HG03196 (cell line): ENCODE data around the gene SH2D2A.

Source experiments
- ATAC-seq: cut with Tn5 transposase; IDR thresholded peaks from one replicate; pipeline ENCODE4 v1.9.1; 2021; ENCODE audit not compliant: unreplicated experiment

SH2D2A gene

GRCh38 chr1:156816561-156817328 is at the start of gene SH2D2A:
Gene SH2D2A (minus strand): TSS chr1:156816848. CDS start chr1:156816708, 140 bp downstream.
- ATAC-seq: no peak

- ATAC-seq: no peak
These were observed 49.2 kb upstream of the SH2D2A start for GRCh38 chr1:156865865-156866248.

- ATAC-seq: no peak
These were observed 48.6 kb upstream of the SH2D2A start for GRCh38 chr1:156865258-156865657.

GRCh38 chr1:156864796-156865195 is 48.1 kb upstream of the SH2D2A start:
- ATAC-seq: no peak

- no peak for ATAC-seq
These were observed 47.0 kb upstream of the SH2D2A start for GRCh38 chr1:156863631-156864030.

GRCh38 chr1:156862997-156863599 is 46.5 kb upstream of the SH2D2A start:
- ATAC-seq: no peak

GRCh38 chr1:156862584-156862983 is 45.9 kb upstream of the SH2D2A start:
- no peak for ATAC-seq

- ATAC-seq: no peak
These were observed 44.2 kb upstream of the SH2D2A start, which contains the start of gene NTRK1 for GRCh38 chr1:156860628-156861423. Gene NTRK1 (plus strand): TSS chr1:156860865. CDS start chr1:156860935, 70 bp downstream.

- no peak for ATAC-seq
These were observed 43.5 kb upstream of the SH2D2A start for GRCh38 chr1:156860113-156860627.

- no peak for ATAC-seq
These were observed 43.0 kb upstream of the SH2D2A start for GRCh38 chr1:156859523-156860112.

GRCh38 chr1:156858959-156859522 is 42.4 kb upstream of the SH2D2A start, which contains the start of gene INSRR:
Gene INSRR (minus strand): TSS chr1:156859117. CDS start chr1:156858621, 496 bp downstream.
- ATAC-seq: no peak

- no peak for ATAC-seq
These were observed 41.9 kb upstream of the SH2D2A start for GRCh38 chr1:156858555-156858956.

GRCh38 chr1:156857532-156857931 is 40.9 kb upstream of the SH2D2A start:
- ATAC-seq: no peak

- ATAC-seq: no peak
These were observed 39.7 kb upstream of the SH2D2A start for GRCh38 chr1:156856282-156856785.

GRCh38 chr1:156854634-156855033 is 38.0 kb upstream of the SH2D2A start:
- ATAC-seq: no peak

- no peak for ATAC-seq
These were observed 37.1 kb upstream of the SH2D2A start for GRCh38 chr1:156853761-156854160.

- no peak for ATAC-seq
These were observed 35.8 kb upstream of the SH2D2A start for GRCh38 chr1:156852418-156852874.

- ATAC-seq: no peak
These were observed 35.2 kb upstream of the SH2D2A start for GRCh38 chr1:156851779-156852417.

GRCh38 chr1:156849151-156849496 is 32.5 kb upstream of the SH2D2A start:
- no peak for ATAC-seq
